RKO (cell line): ENCODE results near the gene SPOP.
"Not testable (repeated sequence)": the region's sequence is repeated elsewhere in the genome, so short reads cannot be mapped to it uniquely, and the experiment has no call there.

Experiments
- DNase-seq: peaks from one replicate; pipeline ENCODE4 v3.0.0-alpha.2; 2016; ENCODE audit warnings: low spot score

Gene SPOP

GRCh38 chr17:49677933-49678847 lies at the start of gene SPOP:
Gene SPOP, minus strand, starts transcription at chr17:49678097. Its CDS starts 55,287 bp downstream, at chr17:49622810.
- DNase-seq = peak; percentile 97

- no peak for DNase-seq
These were observed 49.5 kb upstream of the SPOP start for GRCh38 chr17:49727380-49727779.

GRCh38 chr17:49725452-49726130 lies 47.7 kb upstream of the SPOP start:
- DNase-seq = no peak

- not testable (repeated sequence) for DNase-seq
These were observed 46.7 kb upstream of the SPOP start for GRCh38 chr17:49724552-49724951.

GRCh38 chr17:49723423-49723822 lies 45.5 kb upstream of the SPOP start:
- no peak for DNase-seq

GRCh38 chr17:49722066-49722465 lies 44.2 kb upstream of the SPOP start:
- DNase-seq = no peak

- no peak for DNase-seq
These were observed 39.5 kb upstream of the SPOP start for GRCh38 chr17:49717371-49717861.

GRCh38 chr17:49716668-49717364 lies 38.9 kb upstream of the SPOP start:
- no peak for DNase-seq

- no peak for DNase-seq
These were observed 37.9 kb upstream of the SPOP start for GRCh38 chr17:49715717-49716279.

- DNase-seq = no peak
These were observed 37.3 kb upstream of the SPOP start for GRCh38 chr17:49715216-49715615.

GRCh38 chr17:49708515-49709183 lies 30.8 kb upstream of the SPOP start:
- no peak for DNase-seq

- peak; percentile 99 for DNase-seq
These were observed 30.0 kb upstream of the SPOP start, which contains the start of gene SLC35B1 for GRCh38 chr17:49707608-49708514. Gene SLC35B1, minus strand, starts transcription at chr17:49707964. Its CDS starts 131 bp downstream, at chr17:49707833.

- peak; percentile 39 for DNase-seq
These were observed 29.3 kb upstream of the SPOP start for GRCh38 chr17:49707246-49707607.

- no peak for DNase-seq
These were observed 27.4 kb upstream of the SPOP start for GRCh38 chr17:49705254-49705653.

GRCh38 chr17:49703557-49704277 lies 25.8 kb upstream of the SPOP start:
- peak; percentile 69 for DNase-seq

- DNase-seq = no peak
These were observed 23.1 kb upstream of the SPOP start for GRCh38 chr17:49700960-49701359.

- DNase-seq = no peak
These were observed 22.2 kb upstream of the SPOP start for GRCh38 chr17:49699966-49700575.

GRCh38 chr17:49698005-49698404 lies 20.1 kb upstream of the SPOP start:
- DNase-seq = no peak

GRCh38 chr17:49696233-49696761 lies 18.4 kb upstream of the SPOP start:
- DNase-seq = no peak
